Measurements from ENCODE around the gene TSPAN7.

GRCh38 chrX:38614485-38614884, 53.1 kb downstream of the TSPAN7 start:
- TF ChIP-seq CTCF (conservative IDR thresholded peaks at IDR 0.05; ENCODE audit: low read depth, low read length): no peak
- TF ChIP-seq EZH2 (IDR thresholded peaks at IDR 0.05; ENCODE audit: low read length, unreplicated experiment): no peak
